Keratinocyte (primary cell): Measurements from ENCODE around the gene TGM4.

Experiments used
- CTCF ChIP-seq, 3 experiments: IDR thresholded peaks in 1 of 3; conservative IDR thresholded peaks in 1 of 3; optimal IDR thresholded peaks in 1 of 3; 2 replicates in 2 of 3; 3 replicates in 1 of 3; pipeline versions ENCODE3 to v1.5.1; 2011; ENCODE audit warnings: low read length in 3 of 3, mild to moderate bottlenecking in 3 of 3, moderate library complexity in 2 of 3, control low read depth in 1 of 3, inconsistent platforms in 1 of 3; ENCODE audit not compliant: insufficient read depth in 2 of 3; ENCODE audit errors: extremely low read depth in 1 of 3
- EZH2 ChIP-seq: IDR thresholded peaks from one replicate; pipeline ENCODE4 v1.6.1; 2012; ENCODE audit warnings: inconsistent platforms, mild to moderate bottlenecking, low read length, moderate library complexity

- TF ChIP-seq CTCF (optimal IDR thresholded peaks at IDR 0.05 in 1 of 3, IDR thresholded peaks at IDR 0.05 in 1 of 3, conservative IDR thresholded peaks at IDR 0.05 in 1 of 3; ENCODE audit: extremely low read depth in 1 of 3, insufficient read depth in 2 of 3, low read length in 3 of 3), result no peak
- no peak for TF ChIP-seq EZH2
These were observed 29.3 kb downstream of the TGM4 start for GRCh38 chr3:44903751-44904150.
